MM.1S (cell line): ENCODE results near the gene WNT9B.

ENCODE experiments used
- DNase-seq: peaks from one replicate; pipeline ENCODE4 v3.0.0-alpha.2; 2015
- H2AFZ ChIP-seq: fragments of 300-600 bp; sonication (generic); 2 replicates; pipeline ENCODE4 v1.6.0; 2016; ENCODE audit warnings: antibody characterized with exemption, low read length
- H3F3A ChIP-seq: fragments of 300-600 bp; sonication (generic); 2 replicates; pipeline ENCODE4 v1.6.1; 2016; ENCODE audit warnings: mild to moderate bottlenecking, antibody characterized with exemption, low read length, moderate library complexity, mixed read lengths; ENCODE audit not compliant: insufficient read depth
- H3K27ac ChIP-seq: fragments of 300-600 bp; sonication (generic); 2 replicates; pipeline ENCODE4 v1.5.1; 2016; ENCODE audit warnings: mild to moderate bottlenecking, low read length
- H3K27me3 ChIP-seq: fragments of 300-600 bp; sonication (generic); replicated peaks from 2 replicates; pipeline ENCODE4 v1.6.0; 2016; ENCODE audit warnings: low read length; ENCODE audit not compliant: insufficient read depth
- H3K36me3 ChIP-seq: fragments of 300-600 bp; sonication (generic); replicated peaks from 2 replicates; pipeline ENCODE4 v1.6.1; 2016; ENCODE audit warnings: mild to moderate bottlenecking, low read length, mixed read lengths; ENCODE audit not compliant: insufficient read depth
- H3K4me1 ChIP-seq: fragments of 300-600 bp; sonication (generic); 2 replicates; pipeline ENCODE4 v1.6.1; 2016; ENCODE audit warnings: low read length, mixed read lengths
- H3K4me2 ChIP-seq: fragments of 300-600 bp; sonication (generic); 2 replicates; pipeline ENCODE4 v1.6.0; 2016; ENCODE audit warnings: low read depth, low read length
- H3K4me3 ChIP-seq: fragments of 300-600 bp; sonication (generic); 2 replicates; pipeline ENCODE4 v1.5.1; 2016; ENCODE audit warnings: low read length, mixed read lengths
- H3K79me2 ChIP-seq: fragments of 300-600 bp; sonication (generic); 2 replicates; pipeline ENCODE4 v1.6.1; 2016; ENCODE audit warnings: mixed run types, low read length, mixed read lengths
- H3K9ac ChIP-seq: fragments of 300-600 bp; sonication (generic); 2 replicates; pipeline ENCODE4 v1.6.1; 2016; ENCODE audit warnings: low read length, mixed read lengths
- H3K9me2 ChIP-seq: fragments of 300-600 bp; sonication (generic); replicated peaks from 2 replicates; pipeline ENCODE4 v1.6.1; 2016; ENCODE audit warnings: mild to moderate bottlenecking, low read length, mixed read lengths; ENCODE audit not compliant: insufficient read depth
- H3K9me3 ChIP-seq: fragments of 300-600 bp; sonication (generic); replicated peaks from 2 replicates; pipeline ENCODE4 v1.6.1; 2016; ENCODE audit warnings: mild to moderate bottlenecking, low read length, mixed read lengths; ENCODE audit not compliant: insufficient read depth
- H4K20me1 ChIP-seq: fragments of 300-600 bp; sonication (generic); 2 replicates; pipeline ENCODE4 v1.6.1; 2016; ENCODE audit warnings: mild to moderate bottlenecking, low read length, moderate library complexity, mixed read lengths; ENCODE audit not compliant: insufficient read depth
- EZH2 ChIP-seq: fragments of 300-600 bp; sonication (generic); optimal IDR thresholded peaks from 2 replicates; pipeline ENCODE3; 2017; ENCODE audit warnings: low read depth, mild to moderate bottlenecking, antibody characterized with exemption, low read length, mixed read lengths
- EZH2phosphoT487 ChIP-seq: fragments of 300-600 bp; sonication (generic); IDR thresholded peaks from 2 replicates; pipeline ENCODE4 v1.6.1; 2018; ENCODE audit warnings: antibody characterized with exemption, low read length
- TF ChIP-seq, protein P1 (sequence below): fragments of 300-600 bp; sonication (generic); IDR thresholded peaks from 2 replicates; pipeline ENCODE4 v1.5.1; 2016; ENCODE audit warnings: antibody characterized with exemption, low read length, mixed read lengths

WNT9B gene

DNA sequence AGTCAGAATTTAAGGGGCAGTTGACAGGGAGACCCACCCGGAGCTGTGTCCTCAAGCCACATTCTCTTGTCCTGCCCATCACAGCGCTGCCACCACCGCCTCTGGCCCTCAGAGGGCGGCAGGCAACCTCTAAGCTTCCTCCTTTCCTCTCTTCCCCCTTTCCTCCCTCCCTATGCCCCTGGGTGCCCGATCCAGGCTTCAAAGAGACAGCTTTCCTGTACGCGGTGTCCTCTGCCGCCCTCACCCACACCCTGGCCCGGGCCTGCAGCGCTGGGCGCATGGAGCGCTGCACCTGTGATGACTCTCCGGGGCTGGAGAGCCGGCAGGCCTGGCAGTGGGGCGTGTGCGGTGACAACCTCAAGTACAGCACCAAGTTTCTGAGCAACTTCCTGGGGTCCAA is 23.5 kb downstream of the WNT9B start:
- no peak overlapping the region for H2AFZ ChIP-seq
- H3K4me2 ChIP-seq: no peak overlapping the region
- H4K20me1 ChIP-seq: no peaks in the 10 kb centered on the region
- H3K4me1 ChIP-seq: peaks cover 4% of the 10 kb centered on the region; the same call in 1 of the 2 replicates
- H3K9me3 ChIP-seq: no peaks in the 10 kb centered on the region
- no peak for DNase-seq
- no peaks in the 10 kb centered on the region for H3K9me2 ChIP-seq
- no peak overlapping the region for H3K27ac ChIP-seq
- no peaks in the 10 kb centered on the region for H3K79me2 ChIP-seq
- H3K27me3 ChIP-seq: no peaks in the 10 kb centered on the region
- H3K4me3 ChIP-seq: no peak overlapping the region
- TF ChIP-seq EZH2phosphoT487: no peak
- TF ChIP-seq, protein P1, sequence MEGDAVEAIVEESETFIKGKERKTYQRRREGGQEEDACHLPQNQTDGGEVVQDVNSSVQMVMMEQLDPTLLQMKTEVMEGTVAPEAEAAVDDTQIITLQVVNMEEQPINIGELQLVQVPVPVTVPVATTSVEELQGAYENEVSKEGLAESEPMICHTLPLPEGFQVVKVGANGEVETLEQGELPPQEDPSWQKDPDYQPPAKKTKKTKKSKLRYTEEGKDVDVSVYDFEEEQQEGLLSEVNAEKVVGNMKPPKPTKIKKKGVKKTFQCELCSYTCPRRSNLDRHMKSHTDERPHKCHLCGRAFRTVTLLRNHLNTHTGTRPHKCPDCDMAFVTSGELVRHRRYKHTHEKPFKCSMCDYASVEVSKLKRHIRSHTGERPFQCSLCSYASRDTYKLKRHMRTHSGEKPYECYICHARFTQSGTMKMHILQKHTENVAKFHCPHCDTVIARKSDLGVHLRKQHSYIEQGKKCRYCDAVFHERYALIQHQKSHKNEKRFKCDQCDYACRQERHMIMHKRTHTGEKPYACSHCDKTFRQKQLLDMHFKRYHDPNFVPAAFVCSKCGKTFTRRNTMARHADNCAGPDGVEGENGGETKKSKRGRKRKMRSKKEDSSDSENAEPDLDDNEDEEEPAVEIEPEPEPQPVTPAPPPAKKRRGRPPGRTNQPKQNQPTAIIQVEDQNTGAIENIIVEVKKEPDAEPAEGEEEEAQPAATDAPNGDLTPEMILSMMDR: no peak
- no peak for TF ChIP-seq EZH2
- H3F3A ChIP-seq: no peaks in the 10 kb centered on the region
- H3K9ac ChIP-seq: no peak overlapping the region
- H3K36me3 ChIP-seq: no peaks in the 10 kb centered on the region

DNA sequence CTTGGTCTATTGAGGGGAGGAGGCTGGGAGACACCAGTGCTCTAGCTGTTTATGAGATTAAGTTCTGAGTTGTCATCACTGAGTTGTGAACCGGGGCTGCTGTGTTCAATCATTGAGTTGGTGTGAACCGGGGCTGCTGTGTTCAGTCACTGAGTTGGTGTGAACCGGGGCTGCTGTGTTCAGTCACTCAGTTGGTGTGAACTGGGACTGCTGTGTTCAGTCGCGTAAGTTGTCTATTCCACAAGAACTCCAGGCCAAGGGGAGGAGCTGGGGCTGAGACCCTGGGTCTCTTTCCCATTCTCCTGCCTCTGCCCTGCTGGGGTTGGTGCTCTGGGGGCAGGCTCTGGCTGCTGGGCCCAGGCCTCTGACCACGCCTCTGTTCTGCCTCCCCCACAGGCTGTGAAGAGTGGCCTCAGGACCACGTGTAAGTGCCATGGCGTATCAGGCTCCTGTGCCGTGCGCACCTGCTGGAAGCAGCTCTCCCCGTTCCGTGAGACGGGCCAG is 24.5 kb downstream of the WNT9B start:
- H3K9ac ChIP-seq: no peak overlapping the region

DNA sequence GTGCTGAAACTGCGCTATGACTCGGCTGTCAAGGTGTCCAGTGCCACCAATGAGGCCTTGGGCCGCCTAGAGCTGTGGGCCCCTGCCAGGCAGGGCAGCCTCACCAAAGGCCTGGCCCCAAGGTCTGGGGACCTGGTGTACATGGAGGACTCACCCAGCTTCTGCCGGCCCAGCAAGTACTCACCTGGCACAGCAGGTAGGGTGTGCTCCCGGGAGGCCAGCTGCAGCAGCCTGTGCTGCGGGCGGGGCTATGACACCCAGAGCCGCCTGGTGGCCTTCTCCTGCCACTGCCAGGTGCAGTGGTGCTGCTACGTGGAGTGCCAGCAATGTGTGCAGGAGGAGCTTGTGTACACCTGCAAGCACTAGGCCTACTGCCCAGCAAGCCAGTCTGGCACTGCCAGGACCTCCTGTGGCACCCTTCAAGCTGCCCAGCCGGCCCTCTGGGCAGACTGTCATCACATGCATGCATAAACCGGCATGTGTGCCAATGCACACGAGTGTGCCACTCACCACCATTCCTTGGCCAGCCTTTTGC is 25.0 kb downstream of the WNT9B start:
- Histone ChIP-seq H3K36me3 (no peaks in the 10 kb centered on the region), H3K79me2 (no peaks in the 10 kb centered on the region), H3K4me1 (peaks cover 4% of the 10 kb centered on the region; the same call in 1 of the 2 replicates), H3K4me3 (no peak overlapping the region), H3K4me2 (no peak overlapping the region), H3K27me3 (no peaks in the 10 kb centered on the region), H3K9me3 (no peaks in the 10 kb centered on the region), H2AFZ (no peak overlapping the region; the same call in 1 of the 2 replicates), H4K20me1 (no peaks in the 10 kb centered on the region), H3K9ac (no peak overlapping the region), H3K9me2 (no peaks in the 10 kb centered on the region), H3K27ac (no peak overlapping the region), H3F3A (no peaks in the 10 kb centered on the region)
- DNase-seq: peak; percentile 76
- no peak for TF ChIP-seq EZH2
- TF ChIP-seq, protein P1: peak; percentile 75
- no peak for TF ChIP-seq EZH2phosphoT487

More for the DNA sequence above, 24.5 kb downstream of the WNT9B start:
- H3K4me1 ChIP-seq: peaks cover 4% of the 10 kb centered on the region; the same call in 1 of the 2 replicates
- no peaks in the 10 kb centered on the region for H3F3A ChIP-seq
- no peaks in the 10 kb centered on the region for H3K27me3 ChIP-seq
- H3K4me2 ChIP-seq: no peak overlapping the region
- H2AFZ ChIP-seq: no peak overlapping the region; the same call in 1 of the 2 replicates
- peak; percentile 36 for DNase-seq
- no peak overlapping the region for H3K27ac ChIP-seq
- H3K79me2 ChIP-seq: no peaks in the 10 kb centered on the region
- H4K20me1 ChIP-seq: no peaks in the 10 kb centered on the region
- TF ChIP-seq EZH2 (no peak), EZH2phosphoT487 (no peak)
- TF ChIP-seq, protein P1: no peak
- H3K36me3 ChIP-seq: no peaks in the 10 kb centered on the region
- H3K9me2 ChIP-seq: no peaks in the 10 kb centered on the region
- H3K9me3 ChIP-seq: no peaks in the 10 kb centered on the region
- H3K4me3 ChIP-seq: no peak overlapping the region
